ENCODE measurements around the gene ERC1.
A peak's percentile ranks its signal among the peaks of the same experiment; 100 is the strongest.

ERC1 gene

GRCh38 chr12:1499351-1499750, 508.3 kb downstream of the ERC1 start:
- DNase-seq = no peak

GRCh38 chr12:1500095-1500801, 509.2 kb downstream of the ERC1 start:
- DNase-seq = no peak

- no peak for DNase-seq
These were observed 510.0 kb downstream of the ERC1 start for GRCh38 chr12:1501001-1501400.

GRCh38 chr12:1501695-1502378, 510.8 kb downstream of the ERC1 start:
- DNase-seq = no peak

GRCh38 chr12:1502379-1502720, 511.3 kb downstream of the ERC1 start:
- no peak for DNase-seq

- no peak for DNase-seq
These were observed 511.8 kb downstream of the ERC1 start for GRCh38 chr12:1502831-1503230.

- no peak for DNase-seq
These were observed 512.3 kb downstream of the ERC1 start for GRCh38 chr12:1503281-1503711.

- peak; percentile 7 for DNase-seq
These were observed 513.4 kb downstream of the ERC1 start for GRCh38 chr12:1504304-1504894.

GRCh38 chr12:1504895-1505311, 513.9 kb downstream of the ERC1 start:
- no peak for DNase-seq

GRCh38 chr12:1505576-1505975, 514.6 kb downstream of the ERC1 start:
- no peak for DNase-seq

GRCh38 chr12:1507308-1507707, 516.3 kb downstream of the ERC1 start:
- no peak for DNase-seq

- DNase-seq = no peak
These were observed 518.5 kb downstream of the ERC1 start for GRCh38 chr12:1509413-1510052.

- no peak for DNase-seq
These were observed 519.2 kb downstream of the ERC1 start for GRCh38 chr12:1510056-1510812.

- DNase-seq = no peak
These were observed 524.0 kb downstream of the ERC1 start for GRCh38 chr12:1515010-1515409.

- DNase-seq = no peak
These were observed 524.4 kb downstream of the ERC1 start for GRCh38 chr12:1515428-1515827.

- DNase-seq = no peak
These were observed 526.0 kb downstream of the ERC1 start for GRCh38 chr12:1517007-1517406.

GRCh38 chr12:1517734-1518525, 526.9 kb downstream of the ERC1 start:
- no peak for DNase-seq

- no peak for DNase-seq
These were observed 527.8 kb downstream of the ERC1 start for GRCh38 chr12:1518591-1519516.

GRCh38 chr12:1519642-1520041, 528.6 kb downstream of the ERC1 start:
- no peak for DNase-seq

- DNase-seq = no peak
These were observed 532.0 kb downstream of the ERC1 start for GRCh38 chr12:1523046-1523445.

- DNase-seq = no peak
These were observed 532.6 kb downstream of the ERC1 start for GRCh38 chr12:1523558-1524050.
